Body of pancreas (tissue), 4 donors: ENCODE measurements around the gene ADCY1.

Experiments used
- CTCF ChIP-seq, 7 experiments: fragments of 450-650 bp in 4 of 7; fragments of 200-600 bp in 3 of 7; sonication (generic) in 3 of 7; IDR thresholded peaks; one replicate each; pipeline ENCODE4 v1.5.1; 2016 to 2019; ENCODE audit warnings: antibody characterized with exemption in 7 of 7
- POLR2A ChIP-seq, 3 donors: fragments of 450-650 bp; IDR thresholded peaks; one replicate each; pipeline ENCODE4 v1.6.1; 2016; ENCODE audit warnings: antibody characterized with exemption in 3 of 3, mild to moderate bottlenecking in 2 of 3

- TF ChIP-seq POLR2A (IDR thresholded peaks at IDR 0.05) (no peak), CTCF (IDR thresholded peaks at IDR 0.05) (no peak)
Measured at GRCh38 chr7:45593877-45594276, 19.7 kb downstream of the ADCY1 start.
